Measurements from ENCODE around the gene GREB1. TPM values are rescaled to one million over a fixed set of nuclear protein-coding genes. Genes with fewer than 3 reads are reported as not detected.

The GREB1 gene
- total and polyA plus RNA-seq, 2 of the 13 experiments (the other 11 are each of a cell fraction or from before 2014, with no cell fraction given) = 31.3 to 61.2 TPM

DNA sequence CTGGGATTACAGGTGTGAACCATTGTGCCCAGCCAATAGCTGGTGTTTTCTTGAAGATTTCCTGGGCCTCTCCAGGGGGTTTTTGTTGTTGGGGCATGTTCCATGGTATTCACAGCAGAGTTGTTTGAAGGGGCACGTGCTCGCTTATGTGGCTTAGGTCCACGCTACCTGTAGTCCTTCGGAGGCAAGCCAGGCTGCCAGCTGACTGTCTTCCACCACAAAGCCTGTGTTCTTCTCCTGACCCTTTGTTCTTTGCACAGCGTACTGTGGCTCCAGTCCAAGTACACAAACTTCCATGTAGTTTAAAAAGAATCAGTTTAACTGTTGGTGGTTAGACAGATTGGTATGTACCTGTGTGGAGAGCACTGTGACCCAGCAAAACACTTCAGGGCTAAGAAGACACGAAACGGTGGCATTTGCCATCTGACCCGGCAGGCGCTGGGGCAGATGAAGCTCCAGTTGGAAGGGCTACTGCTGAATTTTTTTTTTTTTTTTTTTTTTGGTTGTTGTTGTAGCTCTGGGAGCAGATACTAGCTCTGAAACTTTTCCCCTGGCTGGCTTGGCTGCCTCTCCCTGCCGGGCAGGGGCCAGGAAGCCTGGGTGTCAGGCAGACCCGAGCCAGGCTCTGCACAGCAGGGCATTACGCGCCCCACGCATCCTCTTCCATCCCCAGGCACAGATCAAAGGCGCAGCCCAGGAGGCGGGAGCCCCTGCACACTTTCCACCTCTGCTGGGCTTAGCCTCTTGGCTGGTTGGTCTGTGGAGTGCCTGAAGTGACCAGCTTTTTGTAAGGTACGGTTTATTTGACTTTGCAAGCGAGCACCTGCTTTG lies 5.7 kb downstream of the GREB1 start (continued):
- TF ChIP-seq, protein P1, sequence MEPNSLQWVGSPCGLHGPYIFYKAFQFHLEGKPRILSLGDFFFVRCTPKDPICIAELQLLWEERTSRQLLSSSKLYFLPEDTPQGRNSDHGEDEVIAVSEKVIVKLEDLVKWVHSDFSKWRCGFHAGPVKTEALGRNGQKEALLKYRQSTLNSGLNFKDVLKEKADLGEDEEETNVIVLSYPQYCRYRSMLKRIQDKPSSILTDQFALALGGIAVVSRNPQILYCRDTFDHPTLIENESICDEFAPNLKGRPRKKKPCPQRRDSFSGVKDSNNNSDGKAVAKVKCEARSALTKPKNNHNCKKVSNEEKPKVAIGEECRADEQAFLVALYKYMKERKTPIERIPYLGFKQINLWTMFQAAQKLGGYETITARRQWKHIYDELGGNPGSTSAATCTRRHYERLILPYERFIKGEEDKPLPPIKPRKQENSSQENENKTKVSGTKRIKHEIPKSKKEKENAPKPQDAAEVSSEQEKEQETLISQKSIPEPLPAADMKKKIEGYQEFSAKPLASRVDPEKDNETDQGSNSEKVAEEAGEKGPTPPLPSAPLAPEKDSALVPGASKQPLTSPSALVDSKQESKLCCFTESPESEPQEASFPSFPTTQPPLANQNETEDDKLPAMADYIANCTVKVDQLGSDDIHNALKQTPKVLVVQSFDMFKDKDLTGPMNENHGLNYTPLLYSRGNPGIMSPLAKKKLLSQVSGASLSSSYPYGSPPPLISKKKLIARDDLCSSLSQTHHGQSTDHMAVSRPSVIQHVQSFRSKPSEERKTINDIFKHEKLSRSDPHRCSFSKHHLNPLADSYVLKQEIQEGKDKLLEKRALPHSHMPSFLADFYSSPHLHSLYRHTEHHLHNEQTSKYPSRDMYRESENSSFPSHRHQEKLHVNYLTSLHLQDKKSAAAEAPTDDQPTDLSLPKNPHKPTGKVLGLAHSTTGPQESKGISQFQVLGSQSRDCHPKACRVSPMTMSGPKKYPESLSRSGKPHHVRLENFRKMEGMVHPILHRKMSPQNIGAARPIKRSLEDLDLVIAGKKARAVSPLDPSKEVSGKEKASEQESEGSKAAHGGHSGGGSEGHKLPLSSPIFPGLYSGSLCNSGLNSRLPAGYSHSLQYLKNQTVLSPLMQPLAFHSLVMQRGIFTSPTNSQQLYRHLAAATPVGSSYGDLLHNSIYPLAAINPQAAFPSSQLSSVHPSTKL (CRISPR knock-in tag; IDR thresholded peaks at IDR 0.05) = peak; percentile 90
- TF ChIP-seq ZNF431 (CRISPR knock-in tag; IDR thresholded peaks at IDR 0.05; ENCODE audit: borderline replicate concordance, low read depth) (no peak), CBX1 (IDR thresholded peaks at IDR 0.05; ENCODE audit: low read depth) (peak; percentile 64), ZNF343 (CRISPR knock-in tag; IDR thresholded peaks at IDR 0.05) (no peak; the same call in 1 of the 2 replicates), KLF6 (CRISPR knock-in tag; IDR thresholded peaks at IDR 0.05) (0 out of 2 replicates have a peak, but pooled peaks have one; percentile 35), HOXA9 (CRISPR knock-in tag; IDR thresholded peaks at IDR 0.05; ENCODE audit: borderline replicate concordance) (no peak), ZNF333 (CRISPR knock-in tag; IDR thresholded peaks at IDR 0.05; ENCODE audit: borderline replicate concordance) (peak; percentile 12; the same call in 1 of the 2 replicates), RFXANK (CRISPR knock-in tag; IDR thresholded peaks at IDR 0.05) (no peak; the same call in 1 of the 2 replicates), ZNF672 (CRISPR knock-in tag; IDR thresholded peaks at IDR 0.05) (no peak), ZNF331 (CRISPR knock-in tag; IDR thresholded peaks at IDR 0.05) (peak; percentile 90), MIER2 (CRISPR knock-in tag; IDR thresholded peaks at IDR 0.05) (peak; percentile 81), ZSCAN22 (CRISPR knock-in tag; IDR thresholded peaks at IDR 0.05) (peak; percentile 86), ZNF644 (CRISPR knock-in tag; IDR thresholded peaks at IDR 0.05; ENCODE audit: low read depth) (peak; percentile 91), NR2F6 (IDR thresholded peaks at IDR 0.05) (peak; percentile 76), NR2F6 (CRISPR knock-in tag; IDR thresholded peaks at IDR 0.05) (peak; percentile 86)
- TF ChIP-seq, protein P2, sequence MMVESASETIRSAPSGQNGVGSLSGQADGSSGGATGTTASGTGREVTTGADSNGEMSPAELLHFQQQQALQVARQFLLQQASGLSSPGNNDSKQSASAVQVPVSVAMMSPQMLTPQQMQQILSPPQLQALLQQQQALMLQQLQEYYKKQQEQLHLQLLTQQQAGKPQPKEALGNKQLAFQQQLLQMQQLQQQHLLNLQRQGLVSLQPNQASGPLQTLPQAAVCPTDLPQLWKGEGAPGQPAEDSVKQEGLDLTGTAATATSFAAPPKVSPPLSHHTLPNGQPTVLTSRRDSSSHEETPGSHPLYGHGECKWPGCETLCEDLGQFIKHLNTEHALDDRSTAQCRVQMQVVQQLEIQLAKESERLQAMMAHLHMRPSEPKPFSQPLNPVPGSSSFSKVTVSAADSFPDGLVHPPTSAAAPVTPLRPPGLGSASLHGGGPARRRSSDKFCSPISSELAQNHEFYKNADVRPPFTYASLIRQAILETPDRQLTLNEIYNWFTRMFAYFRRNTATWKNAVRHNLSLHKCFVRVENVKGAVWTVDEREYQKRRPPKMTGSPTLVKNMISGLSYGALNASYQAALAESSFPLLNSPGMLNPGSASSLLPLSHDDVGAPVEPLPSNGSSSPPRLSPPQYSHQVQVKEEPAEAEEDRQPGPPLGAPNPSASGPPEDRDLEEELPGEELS (CRISPR knock-in tag; IDR thresholded peaks at IDR 0.05) = peak; percentile 91
- TF ChIP-seq, protein P3, sequence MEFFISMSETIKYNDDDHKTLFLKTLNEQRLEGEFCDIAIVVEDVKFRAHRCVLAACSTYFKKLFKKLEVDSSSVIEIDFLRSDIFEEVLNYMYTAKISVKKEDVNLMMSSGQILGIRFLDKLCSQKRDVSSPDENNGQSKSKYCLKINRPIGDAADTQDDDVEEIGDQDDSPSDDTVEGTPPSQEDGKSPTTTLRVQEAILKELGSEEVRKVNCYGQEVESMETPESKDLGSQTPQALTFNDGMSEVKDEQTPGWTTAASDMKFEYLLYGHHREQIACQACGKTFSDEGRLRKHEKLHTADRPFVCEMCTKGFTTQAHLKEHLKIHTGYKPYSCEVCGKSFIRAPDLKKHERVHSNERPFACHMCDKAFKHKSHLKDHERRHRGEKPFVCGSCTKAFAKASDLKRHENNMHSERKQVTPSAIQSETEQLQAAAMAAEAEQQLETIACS (CRISPR knock-in tag; IDR thresholded peaks at IDR 0.05) = peak; percentile 23; the same call in 1 of the 2 replicates
- TF ChIP-seq, protein P4, sequence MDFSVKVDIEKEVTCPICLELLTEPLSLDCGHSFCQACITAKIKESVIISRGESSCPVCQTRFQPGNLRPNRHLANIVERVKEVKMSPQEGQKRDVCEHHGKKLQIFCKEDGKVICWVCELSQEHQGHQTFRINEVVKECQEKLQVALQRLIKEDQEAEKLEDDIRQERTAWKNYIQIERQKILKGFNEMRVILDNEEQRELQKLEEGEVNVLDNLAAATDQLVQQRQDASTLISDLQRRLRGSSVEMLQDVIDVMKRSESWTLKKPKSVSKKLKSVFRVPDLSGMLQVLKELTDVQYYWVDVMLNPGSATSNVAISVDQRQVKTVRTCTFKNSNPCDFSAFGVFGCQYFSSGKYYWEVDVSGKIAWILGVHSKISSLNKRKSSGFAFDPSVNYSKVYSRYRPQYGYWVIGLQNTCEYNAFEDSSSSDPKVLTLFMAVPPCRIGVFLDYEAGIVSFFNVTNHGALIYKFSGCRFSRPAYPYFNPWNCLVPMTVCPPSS (IDR thresholded peaks at IDR 0.05) = no peak
- TF ChIP-seq, protein P5, sequence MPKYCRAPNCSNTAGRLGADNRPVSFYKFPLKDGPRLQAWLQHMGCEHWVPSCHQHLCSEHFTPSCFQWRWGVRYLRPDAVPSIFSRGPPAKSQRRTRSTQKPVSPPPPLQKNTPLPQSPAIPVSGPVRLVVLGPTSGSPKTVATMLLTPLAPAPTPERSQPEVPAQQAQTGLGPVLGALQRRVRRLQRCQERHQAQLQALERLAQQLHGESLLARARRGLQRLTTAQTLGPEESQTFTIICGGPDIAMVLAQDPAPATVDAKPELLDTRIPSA (CRISPR knock-in tag; IDR thresholded peaks at IDR 0.05; ENCODE audit: borderline replicate concordance) = no peak
- TF ChIP-seq, protein P6, sequence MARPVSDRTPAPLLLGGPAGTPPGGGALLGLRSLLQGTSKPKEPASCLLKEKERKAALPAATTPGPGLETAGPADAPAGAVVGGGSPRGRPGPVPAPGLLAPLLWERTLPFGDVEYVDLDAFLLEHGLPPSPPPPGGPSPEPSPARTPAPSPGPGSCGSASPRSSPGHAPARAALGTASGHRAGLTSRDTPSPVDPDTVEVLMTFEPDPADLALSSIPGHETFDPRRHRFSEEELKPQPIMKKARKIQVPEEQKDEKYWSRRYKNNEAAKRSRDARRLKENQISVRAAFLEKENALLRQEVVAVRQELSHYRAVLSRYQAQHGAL (CRISPR knock-in tag; IDR thresholded peaks at IDR 0.05; ENCODE audit: not compliant biosample characterization) = no peak

Measured in HepG2 (cell line).